Kidney (tissue), 14 donors: Measurements from ENCODE around the gene ADAMTSL3. TPM values are rescaled to one million over a fixed set of nuclear protein-coding genes. Genes with fewer than 3 reads are reported as not detected.

Experiments
- DNase-seq, 5 donors: peaks; one replicate each; pipeline ENCODE4 v3.0.0-alpha.2; 2013 to 2020
- FAIRE-seq: peaks from 2 replicates; lab custom pipeline; 2012; peaks lifted over from hg19 to GRCh38; lab: Jason Lieb, UNC
- H3K27ac ChIP-seq, 2 donors: one replicate each; pipeline ENCODE4 v1.7.0; 2013; ENCODE audit warnings: low read depth in 2 of 2, low read length in 2 of 2, inconsistent platforms in 1 of 2
- H3K27me3 ChIP-seq: one replicate; pipeline ENCODE4 v1.7.1; 2013; ENCODE audit warnings: low read length, inconsistent platforms; ENCODE audit not compliant: control insufficient read depth, insufficient read depth
- H3K36me3 ChIP-seq, 3 donors: one replicate each; pipeline versions ENCODE4 v1.7.0 to v1.7.1; 2013; ENCODE audit warnings: low read length in 3 of 3, control low read depth in 1 of 3, inconsistent platforms in 1 of 3; ENCODE audit not compliant: insufficient read depth in 3 of 3, control insufficient read depth in 2 of 3
- H3K4me1 ChIP-seq, 3 donors: one replicate each; pipeline versions ENCODE4 v1.7.0 to v1.7.1; 2013; ENCODE audit warnings: low read length in 3 of 3, inconsistent platforms in 1 of 3, low read depth in 1 of 3; ENCODE audit not compliant: control insufficient read depth in 2 of 3, insufficient read depth in 2 of 3
- H3K4me3 ChIP-seq, 3 donors: one replicate each; pipeline versions ENCODE4 v1.7.0 to v1.8.1; 2013; ENCODE audit warnings: low read length in 3 of 3, control low read depth in 1 of 3, inconsistent platforms in 1 of 3
- H3K9ac ChIP-seq, 3 donors: one replicate each; pipeline versions ENCODE4 v1.7.0 to v1.7.1; 2013; ENCODE audit warnings: low read length in 3 of 3, control low read depth in 1 of 3, inconsistent platforms in 1 of 3
- H3K9me3 ChIP-seq, 3 donors: one replicate each; pipeline versions ENCODE4 v1.7.0 to v1.7.1; 2013; ENCODE audit warnings: low read length in 3 of 3, control low read depth in 1 of 3, inconsistent platforms in 1 of 3; ENCODE audit not compliant: control insufficient read depth in 2 of 3, insufficient read depth in 1 of 3
- intact Hi-C: fragments of 100-400 bp; cut with DNase I; formaldehyde crosslinking; loops from one replicate; pipeline ENCODE4 v1.11.1; 2022
- polyA plus RNA-seq: library from polyadenylated mRNA; stranded (reverse); fragments of 350-450 nt; fragmentation: Illumina TruSeq; extraction: RNeasy Lipid Tissue Mini Kit (QIAGEN cat#74804); gene quantifications from one replicate; pipeline ENCODE4 v1.2.3, GENCODE V29; 2014; ENCODE audit warnings: low read depth, low replicate concordance; ENCODE audit not compliant: insufficient read depth
- total RNA-seq: library from RNA; stranded (reverse); fragmentation: NEBNext Ultra II Directional; extraction: Animal tissue kit (Norgen Biotek cat#: 25700); gene quantifications from one replicate; pipeline ENCODE4 v1.2.1, GENCODE V29; 2021
- TF ChIP-seq, protein P1 (sequence below): IDR thresholded peaks from 3 replicates; pipeline ENCODE4 v1.5.1; 2012; ENCODE audit warnings: mild to moderate bottlenecking, moderate library complexity, borderline replicate concordance; ENCODE audit not compliant: insufficient read depth; ENCODE audit errors: extremely low read depth
- donor health status: control.
- donor health status: control.
- donor health status: control.
- donor health status: control.
- donor health status: control.
- donor health status: DM: yes; HTN: yes; CAD: no.
- donor health status: Normal renal cell carcinoma (clear cell type).

Gene ADAMTSL3
- total and polyA plus RNA-seq, 2 donors from 2014 or later = 1.6 to 23.4 TPM

DNA sequence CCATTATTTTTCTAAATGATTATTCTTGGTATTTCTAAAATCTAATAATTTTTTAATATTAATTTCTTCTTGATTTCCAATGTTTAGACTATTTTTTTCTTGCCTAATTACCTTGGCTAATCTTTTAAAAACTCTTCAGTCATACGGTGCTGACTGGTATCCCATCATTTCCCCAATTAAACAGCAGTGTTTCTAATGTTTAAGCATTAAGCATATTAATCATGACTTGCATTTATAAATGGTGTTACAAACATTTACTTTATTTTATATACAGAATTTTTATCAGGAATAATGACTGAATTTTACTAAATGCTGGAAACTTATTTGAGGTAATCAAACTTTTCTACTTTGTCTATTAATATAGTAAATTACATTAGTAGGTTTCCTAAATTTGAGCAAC is 199.3 kb downstream of the ADAMTSL3 start:
- DNase-seq (no peak), FAIRE-seq (no peak)
- no peaks in the 10 kb centered on the region for H3K9me3 ChIP-seq
- no peak overlapping the region for H3K27ac ChIP-seq
- H3K27me3 ChIP-seq = no peaks in the 10 kb centered on the region
- TF ChIP-seq, protein P1, sequence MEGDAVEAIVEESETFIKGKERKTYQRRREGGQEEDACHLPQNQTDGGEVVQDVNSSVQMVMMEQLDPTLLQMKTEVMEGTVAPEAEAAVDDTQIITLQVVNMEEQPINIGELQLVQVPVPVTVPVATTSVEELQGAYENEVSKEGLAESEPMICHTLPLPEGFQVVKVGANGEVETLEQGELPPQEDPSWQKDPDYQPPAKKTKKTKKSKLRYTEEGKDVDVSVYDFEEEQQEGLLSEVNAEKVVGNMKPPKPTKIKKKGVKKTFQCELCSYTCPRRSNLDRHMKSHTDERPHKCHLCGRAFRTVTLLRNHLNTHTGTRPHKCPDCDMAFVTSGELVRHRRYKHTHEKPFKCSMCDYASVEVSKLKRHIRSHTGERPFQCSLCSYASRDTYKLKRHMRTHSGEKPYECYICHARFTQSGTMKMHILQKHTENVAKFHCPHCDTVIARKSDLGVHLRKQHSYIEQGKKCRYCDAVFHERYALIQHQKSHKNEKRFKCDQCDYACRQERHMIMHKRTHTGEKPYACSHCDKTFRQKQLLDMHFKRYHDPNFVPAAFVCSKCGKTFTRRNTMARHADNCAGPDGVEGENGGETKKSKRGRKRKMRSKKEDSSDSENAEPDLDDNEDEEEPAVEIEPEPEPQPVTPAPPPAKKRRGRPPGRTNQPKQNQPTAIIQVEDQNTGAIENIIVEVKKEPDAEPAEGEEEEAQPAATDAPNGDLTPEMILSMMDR = no peak
- no peak overlapping the region for H3K4me3 ChIP-seq
- H3K36me3 ChIP-seq = no peaks in the 10 kb centered on the region
- no peaks in the 10 kb centered on the region for H3K4me1 ChIP-seq
- no peak overlapping the region for H3K9ac ChIP-seq
- intact Hi-C loops = no loop called here

DNA sequence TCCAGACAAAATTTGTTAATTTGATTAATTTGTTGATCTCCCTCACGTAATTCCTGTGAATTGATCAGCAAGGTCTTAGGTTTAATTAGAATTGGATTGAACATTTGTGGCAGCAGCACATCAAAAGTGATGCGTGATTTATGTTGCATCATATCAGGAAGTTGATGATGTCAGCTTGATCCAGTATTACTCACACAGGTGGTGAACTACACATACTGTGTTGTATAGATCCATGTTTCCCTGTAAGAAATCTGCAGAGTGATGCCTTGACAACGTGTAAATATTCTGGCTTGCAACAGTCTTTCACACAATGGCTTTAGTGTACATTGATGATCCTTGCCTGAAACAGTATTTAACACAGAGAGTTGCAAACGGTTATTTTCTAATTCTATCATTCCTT is 200.4 kb downstream of the ADAMTSL3 start:
- Histone ChIP-seq H3K27ac (no peak overlapping the region), H3K4me1 (no peaks in the 10 kb centered on the region), H3K4me3 (no peak overlapping the region), H3K9ac (no peak overlapping the region), H3K27me3 (no peaks in the 10 kb centered on the region), H3K36me3 (no peaks in the 10 kb centered on the region), H3K9me3 (no peaks in the 10 kb centered on the region)
- FAIRE-seq (no peak), DNase-seq (no peak)
- TF ChIP-seq, protein P1 = no peak
- intact Hi-C loops = no loop called here

DNA sequence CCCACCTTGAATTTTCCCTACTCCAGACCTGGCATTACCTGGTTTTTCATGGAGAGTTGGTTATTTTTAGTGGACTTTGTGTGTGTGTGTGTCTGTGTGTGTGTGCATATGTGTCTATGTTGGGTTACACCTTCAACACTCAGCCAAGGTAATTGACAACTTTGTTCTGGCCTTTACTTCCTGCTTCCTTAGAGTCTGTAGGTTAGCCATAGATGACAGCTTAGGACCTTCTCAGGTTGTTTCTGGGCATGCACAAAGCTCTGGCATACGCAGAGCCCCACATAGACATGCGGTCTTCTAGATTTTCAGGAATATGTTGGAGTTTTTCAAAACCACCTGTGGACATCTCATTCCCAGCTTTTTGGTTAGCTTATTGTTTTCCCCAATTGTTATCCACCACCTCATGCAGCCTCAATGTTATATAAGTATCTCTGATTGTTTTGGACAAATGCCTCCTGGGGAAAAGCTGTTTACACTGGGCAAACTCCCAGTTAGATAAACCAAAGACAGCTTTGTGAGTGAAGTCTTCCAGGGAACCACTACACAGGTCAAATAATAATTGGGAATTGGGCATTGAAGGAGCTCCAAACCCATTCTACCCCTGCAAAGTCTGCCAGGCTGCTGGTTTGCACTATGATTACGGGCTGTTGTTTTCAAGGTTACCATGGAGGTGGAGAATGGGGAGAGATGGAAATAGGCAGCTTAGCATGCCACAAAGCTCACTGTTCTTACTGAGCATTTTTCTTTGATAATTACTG is 201.2 kb downstream of the ADAMTSL3 start:
- Histone ChIP-seq H3K9me3 (no peaks in the 10 kb centered on the region), H3K9ac (no peak overlapping the region), H3K27ac (no peak overlapping the region), H3K36me3 (no peaks in the 10 kb centered on the region), H3K4me3 (no peak overlapping the region), H3K27me3 (no peaks in the 10 kb centered on the region), H3K4me1 (no peaks in the 10 kb centered on the region)
- DNase-seq (no peak), FAIRE-seq (no peak)
- TF ChIP-seq, protein P1 = no peak
- intact Hi-C loops = no loop called here

DNA sequence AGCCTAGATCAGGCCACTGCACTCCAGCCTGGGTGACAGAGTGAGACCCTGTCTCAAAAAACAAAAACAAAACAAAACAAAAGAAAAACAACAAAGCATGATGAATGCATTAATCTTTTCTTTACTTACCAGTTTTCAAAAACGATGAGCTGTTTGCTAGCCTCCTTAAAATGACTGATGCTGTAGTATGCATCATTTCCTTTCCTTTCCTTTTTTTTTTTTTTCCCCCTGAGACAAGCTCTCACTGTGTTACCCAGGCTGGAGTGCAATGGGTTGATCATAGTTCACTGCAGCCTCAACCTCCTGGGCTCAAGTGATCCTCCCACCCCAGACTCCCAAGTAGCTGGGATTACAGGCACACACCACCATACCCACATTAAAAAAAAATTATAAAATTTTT is 202.0 kb downstream of the ADAMTSL3 start:
- Histone ChIP-seq H3K4me1 (no peaks in the 10 kb centered on the region), H3K9ac (no peak overlapping the region), H3K9me3 (no peaks in the 10 kb centered on the region), H3K4me3 (no peak overlapping the region), H3K27ac (no peak overlapping the region), H3K36me3 (no peaks in the 10 kb centered on the region), H3K27me3 (no peaks in the 10 kb centered on the region)
- TF ChIP-seq, protein P1 = no peak
- DNase-seq (no peak), FAIRE-seq (no peak)
- intact Hi-C loops = no loop called here
